K562 (cell line): ENCODE measurements around the gene KIF3A. TPM values are rescaled to one million over a fixed set of nuclear protein-coding genes. Genes with fewer than 3 reads are reported as not detected.

Experiments used
- ATAC-seq: fragments of 200-7000 bp; cut with Tn5 transposase; 3 replicates; pipeline ENCODE4 v1.9.1; 2020; ENCODE audit warnings: moderate library complexity
- BruUV-seq: library from RNA; stranded (reverse); fragments of 400-500 nt; replicated peaks from 2 replicates; lab custom pipeline; 2021; lab: Mats Ljungman, UMichigan
- CTCF ChIA-PET: fragments of 300-600 bp; formaldehyde crosslinking; extraction: SDS; loops from one replicate; lab custom pipeline; 2021; ENCODE audit warnings: low intra/inter-chr PET ratio; lab: Yijun Ruan, JAX
- POLR2A ChIA-PET: fragments of 300-600, 350-650 bp; sonication (Branson Sonifier 250); formaldehyde crosslinking; extraction: SDS; loops from one replicate; lab custom pipeline; 2021; ENCODE audit warnings: antibody characterized with exemption, inconsistent platforms; lab: Yijun Ruan, JAX
- DNase-seq, 4 experiments: peaks; one replicate each; pipeline versions ENCODE4 v3.0.0 to v3.0.0-alpha.2; 2011 to 2018; ENCODE audit warnings: low spot score in 3 of 4, mixed read lengths in 3 of 4; ENCODE audit errors: extremely low read depth in 1 of 4
- FAIRE-seq: peaks from 2 replicates; lab custom pipeline; 2011; peaks lifted over from hg19 to GRCh38; lab: Jason Lieb, UNC
- H2AFZ ChIP-seq: 2 replicates; pipeline ENCODE4 v1.6.0; 2011; ENCODE audit warnings: low read depth, low read length, control low read depth, inconsistent platforms
- H3K27ac ChIP-seq: fragments of 200-600 bp; 3 replicates; pipeline ENCODE4 v1.8.0; 2011; ENCODE audit warnings: low read depth, mild to moderate bottlenecking, control low read depth, inconsistent platforms, low read length, moderate library complexity, mixed read lengths; ENCODE audit errors: extremely low read depth
- H3K27me3 ChIP-seq, 2 experiments: fragments of 300-600 bp in 1 of 2; 2 replicates in 1 of 2; 3 replicates in 1 of 2; pipeline versions ENCODE4 v1.6.0 to v1.8.0; 2011; ENCODE audit warnings: inconsistent platforms in 2 of 2, low read length in 2 of 2, mild to moderate bottlenecking in 1 of 2, mixed read lengths in 1 of 2, moderate library complexity in 1 of 2; ENCODE audit not compliant: control insufficient read depth in 2 of 2, insufficient read depth in 2 of 2
- H3K36me3 ChIP-seq: fragments of 300-600 bp; 3 replicates; pipeline ENCODE4 v1.8.0; 2011; ENCODE audit warnings: mild to moderate bottlenecking, low read length, inconsistent platforms; ENCODE audit not compliant: control insufficient read depth, insufficient read depth
- H3K4me1 ChIP-seq, 2 experiments: fragments of 200-600 bp in 1 of 2; replicated peaks in 1 of 2; 2 replicates in 1 of 2; 3 replicates in 1 of 2; pipeline versions ENCODE4 v1.5.1 to v1.8.0; 2011; ENCODE audit warnings: inconsistent platforms in 2 of 2, low read length in 2 of 2, mild to moderate bottlenecking in 1 of 2, mixed read lengths in 1 of 2, moderate library complexity in 1 of 2; ENCODE audit not compliant: control insufficient read depth in 2 of 2, insufficient read depth in 2 of 2
- H3K4me2 ChIP-seq: 2 replicates; pipeline ENCODE4 v1.6.1; 2011; ENCODE audit warnings: low read length, control low read depth, inconsistent platforms, mixed read lengths; ENCODE audit not compliant: insufficient read depth
- H3K4me3 ChIP-seq: fragments of 200-600 bp; sonication (generic), shearing (Covaris generic); 2 replicates; pipeline ENCODE4 v1.5.1; 2016; ENCODE audit warnings: control low read depth, inconsistent platforms
- H3K79me2 ChIP-seq: fragments of 200-600 bp; 3 replicates; pipeline ENCODE4 v1.8.0; 2011; ENCODE audit warnings: low read length, inconsistent platforms; ENCODE audit not compliant: control insufficient read depth, insufficient read depth
- H3K9ac ChIP-seq, 2 experiments: 2 replicates each; pipeline versions ENCODE4 v1.6.0 to v1.6.1; 2011; ENCODE audit warnings: low read depth in 2 of 2, low read length in 2 of 2, control low read depth in 1 of 2, inconsistent platforms in 1 of 2, mild to moderate bottlenecking in 1 of 2, mixed read lengths in 1 of 2; ENCODE audit not compliant: insufficient read depth in 1 of 2
- H3K9me1 ChIP-seq: one replicate; pipeline ENCODE4 v1.6.0; 2011; ENCODE audit warnings: inconsistent platforms, mild to moderate bottlenecking, low read length, moderate library complexity; ENCODE audit not compliant: control insufficient read depth, insufficient read depth
- H3K9me3 ChIP-seq: replicated peaks from 2 replicates; pipeline ENCODE4 v1.5.1; 2011; ENCODE audit warnings: low read depth, low read length, inconsistent platforms; ENCODE audit not compliant: control insufficient read depth, insufficient read depth
- H4K20me1 ChIP-seq: replicated peaks from 2 replicates; pipeline ENCODE4 v1.6.1; 2011; ENCODE audit warnings: low read length, inconsistent platforms, mixed read lengths; ENCODE audit not compliant: control insufficient read depth, insufficient read depth
- ATF7 ChIP-seq: fragments of 450-650 bp; IDR thresholded peaks from 2 replicates; pipeline ENCODE4 v1.7.1; 2014; ENCODE audit warnings: mild to moderate bottlenecking, moderate library complexity
- C11orf30 ChIP-seq: fragments of 450-650 bp; IDR thresholded peaks from 2 replicates; pipeline ENCODE4 v1.6.1; 2016; ENCODE audit warnings: low read depth, mild to moderate bottlenecking
- FIP1L1 ChIP-seq: fragments of 200-400 bp; formaldehyde crosslinking; IDR thresholded peaks from 2 replicates; pipeline ENCODE4 v1.6.1; 2018; ENCODE audit warnings: mild to moderate bottlenecking, low read depth, low read length; ENCODE audit not compliant: poor library complexity, severe bottlenecking
- GABPA ChIP-seq: fragments of 200-800 bp; sonication (Bioruptor generic); conservative IDR thresholded peaks from 2 replicates; pipeline ENCODE4 v1.6.1; 2016; ENCODE audit warnings: low read depth, missing genetic modification characterization, missing compliant biosample characterization
- HNRNPUL1 ChIP-seq: fragments of 200-400 bp; formaldehyde crosslinking; IDR thresholded peaks from 2 replicates; pipeline ENCODE4 v1.6.1; 2017; ENCODE audit warnings: low read length
- KDM5B ChIP-seq: fragments of 200-600 bp; sonication (generic); IDR thresholded peaks from 2 replicates; pipeline ENCODE4 v1.6.1; 2012; ENCODE audit warnings: low read depth, mild to moderate bottlenecking, moderate library complexity, low read length, control low read depth, inconsistent platforms; ENCODE audit not compliant: insufficient replicate concordance
- SMARCC2 ChIP-seq: fragments of 450-650 bp; IDR thresholded peaks from 2 replicates; pipeline ENCODE4 v1.6.1; 2017; ENCODE audit warnings: antibody characterized with exemption, moderate library complexity, mild to moderate bottlenecking, low read depth
- SMARCE1 ChIP-seq: fragments of 450-650 bp; IDR thresholded peaks from 2 replicates; pipeline ENCODE4 v1.7.1; 2016; ENCODE audit warnings: mild to moderate bottlenecking
- ZBTB8A ChIP-seq: fragments of 450-650 bp; IDR thresholded peaks from 2 replicates; pipeline ENCODE4 v1.6.1; 2018; ENCODE audit warnings: mild to moderate bottlenecking, moderate library complexity; ENCODE audit not compliant: partially characterized antibody
- ZNF696 ChIP-seq: fragments of 250-450 bp; sonication (Bioruptor Pico); conservative IDR thresholded peaks from 2 replicates; pipeline ENCODE4 v1.4.0; 2020; ENCODE audit warnings: mild to moderate bottlenecking, moderate library complexity
- WGBS: fragments of 100-300 bp; shearing (Covaris generic); methylation state at CpG from one replicate; pipeline ENCODE4 v1.1.6; 2016; ENCODE audit warnings: low coverage, mixed read lengths; ENCODE audit not compliant: insufficient coverage; ENCODE audit errors: missing lambda C conversion rate; 5-methylcytosine and 5-hydroxymethylcytosine counted together
- in situ Hi-C: fragments of 300-500 bp; cut with MboI; formaldehyde crosslinking; loops from 4 replicates; pipeline ENCODE4 v1.15.0; 2018; ENCODE audit warnings: inconsistent platforms, mixed read lengths
- intact Hi-C: fragments of 100-400 bp; cut with micrococcal nuclease; formaldehyde crosslinking; loops from 2 replicates; pipeline ENCODE4 v1.14.2; 2022
- polyA plus RNA-seq, 8 experiments: library from polyadenylated mRNA; depleted of rRNA in 4 of 8; stranded (reverse) in 5 of 8; unstranded in 3 of 8; fragments of >200 nt; fragmentation: Nextera tagmentation in 2 of 8; fragmentation: Illumina TruSeq in 1 of 8; extraction: Ambion mirVana in 2 of 8; extraction: Trizol in 1 of 8; gene quantifications; 2 replicates each; pipeline versions ENCODE4 v1.2.1 to v1.2.3, GENCODE V29; 2011 to 2014; ENCODE audit warnings: inconsistent platforms in 1 of 8, missing spikeins in 1 of 8
- total RNA-seq, 7 experiments: library from RNA; depleted of rRNA in 6 of 7; stranded (reverse); fragments of >200 nt in 6 of 7; fragmentation: Illumina TruSeq in 2 of 7; extraction: Trizol in 2 of 7; gene quantifications; 2 replicates each; pipeline versions ENCODE4 v1.2.1 to v1.2.3, GENCODE V29; 2011 to 2021; ENCODE audit warnings: low replicate concordance in 1 of 7
- TF ChIP-seq, protein P1 (sequence below): fragments of 450-650 bp; conservative IDR thresholded peaks from 2 replicates; pipeline ENCODE4 v1.6.1; 2016; ENCODE audit warnings: missing genetic modification characterization, low read depth, mild to moderate bottlenecking, control low read depth, missing compliant biosample characterization
- TF ChIP-seq, protein P2 (sequence below): fragments of 250-450 bp; sonication (Bioruptor Pico); IDR thresholded peaks from 2 replicates; pipeline ENCODE4 v1.5.0; 2021
- TF ChIP-seq, protein P3 (sequence below): fragments of 250-450 bp; sonication (Bioruptor Pico); IDR thresholded peaks from 2 replicates; pipeline ENCODE4 v1.9.0; 2021; ENCODE audit warnings: mild to moderate bottlenecking
- TF ChIP-seq, protein P4 (sequence below): fragments of 450-650 bp; formaldehyde crosslinking; IDR thresholded peaks from 2 replicates; pipeline ENCODE4 v1.4.0; 2022; ENCODE audit warnings: missing genetic modification characterization
- TF ChIP-seq, protein P5 (sequence below): fragments of 450-650 bp; IDR thresholded peaks from 2 replicates; pipeline ENCODE4 v1.7.0; 2016; ENCODE audit warnings: borderline replicate concordance

The KIF3A gene
- total and polyA plus RNA-seq, 9 of the 15 experiments (the other 6 are each of a cell fraction or from before 2014, with no cell fraction given), result 1.5 to 7.8 (median 6.0) TPM

DNA sequence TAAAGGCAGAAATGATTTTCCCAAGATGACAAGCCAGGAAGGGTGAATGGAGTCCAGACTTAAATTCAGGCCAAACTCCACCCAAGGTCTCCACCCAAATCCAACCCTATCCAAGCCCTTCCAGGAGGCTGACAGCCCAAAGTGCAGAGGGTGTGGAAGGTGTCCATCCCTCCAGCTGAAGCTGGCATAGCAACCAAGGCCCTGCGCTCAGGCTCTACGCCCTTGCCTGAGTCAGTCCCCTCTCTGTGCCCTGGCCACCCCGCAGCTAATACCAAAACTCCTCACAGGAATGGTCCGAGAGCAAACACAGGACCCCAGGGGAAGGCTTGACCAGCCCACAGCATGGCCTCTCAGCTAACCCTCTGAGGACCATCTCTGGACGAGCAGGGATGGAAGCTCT is 37.5 kb upstream of the KIF3A start (continued):
- no peak for TF ChIP-seq ZNF696 (CRISPR knock-in tag)
- TF ChIP-seq, all 486 proteins: peak for 0

DNA sequence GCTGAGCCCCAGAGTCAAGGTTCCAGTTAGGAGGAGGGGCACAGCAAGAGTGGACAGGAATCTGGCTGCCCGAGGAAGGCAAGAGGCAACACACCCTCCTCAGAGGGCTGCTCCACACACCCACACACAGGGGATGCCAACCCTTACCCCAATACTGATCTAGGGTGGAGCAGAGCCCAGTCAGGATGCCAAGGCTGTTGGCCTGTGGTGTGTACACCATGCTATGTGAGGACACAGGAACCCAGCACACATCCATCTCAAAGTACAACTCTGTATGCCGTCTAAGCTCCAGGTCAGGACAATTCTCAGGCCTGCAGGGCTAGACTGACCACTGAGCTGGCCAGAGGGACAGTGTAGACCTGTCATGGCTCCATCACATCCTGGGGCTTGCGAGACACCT is 37.1 kb upstream of the KIF3A start:
- H3K9me3 ChIP-seq, result no peaks in the 10 kb centered on the region
- peak overlapping the region; percentile 58 for H3K27ac ChIP-seq
- 0 out of 2 replicates have a peak overlapping the region, but pooled peaks have one; percentile 58 for H3K4me3 ChIP-seq
- peaks cover 5% of the 10 kb centered on the region for H4K20me1 ChIP-seq
- intact Hi-C loops, result loop anchor here (2.0 kb wide), 1 partner anchor 32 kb away; no protein-coding TSS in a partner anchor
- peak overlapping the region; percentile 88 for H3K4me2 ChIP-seq
- no peaks in the 10 kb centered on the region for H3K9me1 ChIP-seq
- no peak for FAIRE-seq
- peaks cover 88% of the 10 kb centered on the region for H3K79me2 ChIP-seq
- peaks cover 36% of the 10 kb centered on the region; the same call in 2 of the 3 replicates for H3K36me3 ChIP-seq
- no TSS peak for BruUV-seq
- peak; percentile 2; the same call in 2 of the 3 replicates for ATAC-seq
- no peaks in the 10 kb centered on the region for H3K27me3 ChIP-seq
- CTCF ChIA-PET, result no interaction called here
- H3K4me1 ChIP-seq, result peaks cover 39 to 54% of the 10 kb centered on the region in 2 experiments
- POLR2A ChIA-PET, result interaction anchor here (0.5 to 1.7 kb wide), 10 partner anchors 11 to 92 kb away, joined by 3 to 5 read pairs (median 3); partner anchors contain the start of gene UQCRQ
- in situ Hi-C loops, result no loop called here
- no peak overlapping the region for H2AFZ ChIP-seq
- DNase-seq, result no peak
- H3K9ac ChIP-seq, result peak overlapping the region; percentile 81 to 90
- 11% methylated on average over 3 of the region's 3 CpGs for WGBS
- TF ChIP-seq ATF7, result peak; percentile 2; the same call in 1 of the 2 replicates
- TF ChIP-seq GABPA (tag), result 0 out of 2 replicates have a peak, but pooled peaks have one; percentile 3
- TF ChIP-seq, protein P1, sequence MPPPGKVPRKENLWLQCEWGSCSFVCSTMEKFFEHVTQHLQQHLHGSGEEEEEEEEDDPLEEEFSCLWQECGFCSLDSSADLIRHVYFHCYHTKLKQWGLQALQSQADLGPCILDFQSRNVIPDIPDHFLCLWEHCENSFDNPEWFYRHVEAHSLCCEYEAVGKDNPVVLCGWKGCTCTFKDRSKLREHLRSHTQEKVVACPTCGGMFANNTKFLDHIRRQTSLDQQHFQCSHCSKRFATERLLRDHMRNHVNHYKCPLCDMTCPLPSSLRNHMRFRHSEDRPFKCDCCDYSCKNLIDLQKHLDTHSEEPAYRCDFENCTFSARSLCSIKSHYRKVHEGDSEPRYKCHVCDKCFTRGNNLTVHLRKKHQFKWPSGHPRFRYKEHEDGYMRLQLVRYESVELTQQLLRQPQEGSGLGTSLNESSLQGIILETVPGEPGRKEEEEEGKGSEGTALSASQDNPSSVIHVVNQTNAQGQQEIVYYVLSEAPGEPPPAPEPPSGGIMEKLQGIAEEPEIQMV (tag), result no peak
- no peak for TF ChIP-seq FIP1L1
- TF ChIP-seq SMARCE1, result no peak; the same call in 1 of the 2 replicates
- no peak for TF ChIP-seq KDM5B
- no peak for TF ChIP-seq SMARCC2
- TF ChIP-seq, protein P2, sequence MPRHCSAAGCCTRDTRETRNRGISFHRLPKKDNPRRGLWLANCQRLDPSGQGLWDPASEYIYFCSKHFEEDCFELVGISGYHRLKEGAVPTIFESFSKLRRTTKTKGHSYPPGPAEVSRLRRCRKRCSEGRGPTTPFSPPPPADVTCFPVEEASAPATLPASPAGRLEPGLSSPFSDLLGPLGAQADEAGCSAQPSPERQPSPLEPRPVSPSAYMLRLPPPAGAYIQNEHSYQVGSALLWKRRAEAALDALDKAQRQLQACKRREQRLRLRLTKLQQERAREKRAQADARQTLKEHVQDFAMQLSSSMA (CRISPR knock-in tag), result no peak
- no peak for TF ChIP-seq ZBTB8A
- TF ChIP-seq HNRNPUL1, result no peak
- TF ChIP-seq, protein P3, sequence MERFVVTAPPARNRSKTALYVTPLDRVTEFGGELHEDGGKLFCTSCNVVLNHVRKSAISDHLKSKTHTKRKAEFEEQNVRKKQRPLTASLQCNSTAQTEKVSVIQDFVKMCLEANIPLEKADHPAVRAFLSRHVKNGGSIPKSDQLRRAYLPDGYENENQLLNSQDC, result no peak
- no peak for TF ChIP-seq C11orf30
- TF ChIP-seq, protein P4, sequence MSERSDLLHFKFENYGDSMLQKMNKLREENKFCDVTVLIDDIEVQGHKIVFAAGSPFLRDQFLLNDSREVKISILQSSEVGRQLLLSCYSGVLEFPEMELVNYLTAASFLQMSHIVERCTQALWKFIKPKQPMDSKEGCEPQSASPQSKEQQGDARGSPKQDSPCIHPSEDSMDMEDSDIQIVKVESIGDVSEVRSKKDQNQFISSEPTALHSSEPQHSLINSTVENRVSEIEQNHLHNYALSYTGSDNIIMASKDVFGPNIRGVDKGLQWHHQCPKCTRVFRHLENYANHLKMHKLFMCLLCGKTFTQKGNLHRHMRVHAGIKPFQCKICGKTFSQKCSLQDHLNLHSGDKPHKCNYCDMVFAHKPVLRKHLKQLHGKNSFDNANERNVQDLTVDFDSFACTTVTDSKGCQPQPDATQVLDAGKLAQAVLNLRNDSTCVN (CRISPR knock-in tag), result no peak
- TF ChIP-seq, protein P5, sequence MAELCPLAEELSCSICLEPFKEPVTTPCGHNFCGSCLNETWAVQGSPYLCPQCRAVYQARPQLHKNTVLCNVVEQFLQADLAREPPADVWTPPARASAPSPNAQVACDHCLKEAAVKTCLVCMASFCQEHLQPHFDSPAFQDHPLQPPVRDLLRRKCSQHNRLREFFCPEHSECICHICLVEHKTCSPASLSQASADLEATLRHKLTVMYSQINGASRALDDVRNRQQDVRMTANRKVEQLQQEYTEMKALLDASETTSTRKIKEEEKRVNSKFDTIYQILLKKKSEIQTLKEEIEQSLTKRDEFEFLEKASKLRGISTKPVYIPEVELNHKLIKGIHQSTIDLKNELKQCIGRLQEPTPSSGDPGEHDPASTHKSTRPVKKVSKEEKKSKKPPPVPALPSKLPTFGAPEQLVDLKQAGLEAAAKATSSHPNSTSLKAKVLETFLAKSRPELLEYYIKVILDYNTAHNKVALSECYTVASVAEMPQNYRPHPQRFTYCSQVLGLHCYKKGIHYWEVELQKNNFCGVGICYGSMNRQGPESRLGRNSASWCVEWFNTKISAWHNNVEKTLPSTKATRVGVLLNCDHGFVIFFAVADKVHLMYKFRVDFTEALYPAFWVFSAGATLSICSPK, result no peak
